ENCODE results near the gene MPO.
A peak's percentile ranks its signal among the peaks of the same experiment; 100 is the strongest.

The MPO gene

DNA sequence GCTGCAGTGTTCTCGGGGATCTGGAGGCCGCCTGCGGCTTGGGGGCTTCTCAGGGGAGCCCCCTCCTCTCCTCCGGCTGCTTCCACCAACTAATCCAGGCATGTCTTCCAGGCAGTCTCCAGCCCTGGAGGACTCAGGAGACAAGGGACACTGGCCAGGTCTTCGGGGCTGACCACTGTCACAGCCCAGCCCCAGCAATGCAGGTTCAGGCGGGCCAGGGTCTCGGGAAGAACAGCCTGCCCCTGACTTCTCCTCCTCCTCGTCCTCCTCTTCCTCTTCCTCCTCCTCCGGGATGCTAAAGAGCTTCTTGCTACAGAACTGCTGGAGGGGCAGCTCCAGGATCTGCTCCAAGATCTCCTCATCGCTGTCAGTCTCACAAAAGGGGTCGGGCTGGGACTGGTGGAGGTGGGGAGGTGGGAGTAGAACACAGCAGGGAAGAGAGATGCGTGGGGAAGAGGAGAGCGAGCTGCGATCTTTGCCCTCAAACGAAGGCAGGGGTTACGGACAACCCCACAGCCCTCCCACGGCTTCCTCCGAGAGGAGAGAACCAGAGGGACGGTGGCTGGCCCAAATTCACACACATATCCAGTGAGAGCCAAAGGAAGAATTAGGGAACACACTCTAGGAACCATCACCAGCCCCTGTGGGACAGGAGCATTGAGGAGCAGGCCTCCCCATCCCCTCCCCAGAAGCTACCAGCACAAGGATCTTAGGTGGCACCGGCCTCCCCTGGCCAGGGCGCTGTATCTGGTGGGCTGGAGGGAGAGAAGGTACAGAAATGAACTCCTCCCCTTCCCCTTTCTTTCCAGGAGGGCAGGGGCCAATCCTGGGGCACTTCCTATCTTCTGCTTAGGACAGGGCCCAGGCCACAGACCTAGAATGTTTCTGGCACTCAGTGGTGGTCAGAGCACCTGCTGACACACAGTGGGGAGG is 28.5 kb upstream of the MPO start:
- DNase-seq (ENCODE audit: low read depth), result no peak
- H3K4me3 ChIP-seq (ENCODE audit: low read length), result no peak overlapping the region
- TF ChIP-seq, protein P1, sequence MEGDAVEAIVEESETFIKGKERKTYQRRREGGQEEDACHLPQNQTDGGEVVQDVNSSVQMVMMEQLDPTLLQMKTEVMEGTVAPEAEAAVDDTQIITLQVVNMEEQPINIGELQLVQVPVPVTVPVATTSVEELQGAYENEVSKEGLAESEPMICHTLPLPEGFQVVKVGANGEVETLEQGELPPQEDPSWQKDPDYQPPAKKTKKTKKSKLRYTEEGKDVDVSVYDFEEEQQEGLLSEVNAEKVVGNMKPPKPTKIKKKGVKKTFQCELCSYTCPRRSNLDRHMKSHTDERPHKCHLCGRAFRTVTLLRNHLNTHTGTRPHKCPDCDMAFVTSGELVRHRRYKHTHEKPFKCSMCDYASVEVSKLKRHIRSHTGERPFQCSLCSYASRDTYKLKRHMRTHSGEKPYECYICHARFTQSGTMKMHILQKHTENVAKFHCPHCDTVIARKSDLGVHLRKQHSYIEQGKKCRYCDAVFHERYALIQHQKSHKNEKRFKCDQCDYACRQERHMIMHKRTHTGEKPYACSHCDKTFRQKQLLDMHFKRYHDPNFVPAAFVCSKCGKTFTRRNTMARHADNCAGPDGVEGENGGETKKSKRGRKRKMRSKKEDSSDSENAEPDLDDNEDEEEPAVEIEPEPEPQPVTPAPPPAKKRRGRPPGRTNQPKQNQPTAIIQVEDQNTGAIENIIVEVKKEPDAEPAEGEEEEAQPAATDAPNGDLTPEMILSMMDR (conservative IDR thresholded peaks at IDR 0.05; ENCODE audit: low read depth, low read length), result no peak

DNA sequence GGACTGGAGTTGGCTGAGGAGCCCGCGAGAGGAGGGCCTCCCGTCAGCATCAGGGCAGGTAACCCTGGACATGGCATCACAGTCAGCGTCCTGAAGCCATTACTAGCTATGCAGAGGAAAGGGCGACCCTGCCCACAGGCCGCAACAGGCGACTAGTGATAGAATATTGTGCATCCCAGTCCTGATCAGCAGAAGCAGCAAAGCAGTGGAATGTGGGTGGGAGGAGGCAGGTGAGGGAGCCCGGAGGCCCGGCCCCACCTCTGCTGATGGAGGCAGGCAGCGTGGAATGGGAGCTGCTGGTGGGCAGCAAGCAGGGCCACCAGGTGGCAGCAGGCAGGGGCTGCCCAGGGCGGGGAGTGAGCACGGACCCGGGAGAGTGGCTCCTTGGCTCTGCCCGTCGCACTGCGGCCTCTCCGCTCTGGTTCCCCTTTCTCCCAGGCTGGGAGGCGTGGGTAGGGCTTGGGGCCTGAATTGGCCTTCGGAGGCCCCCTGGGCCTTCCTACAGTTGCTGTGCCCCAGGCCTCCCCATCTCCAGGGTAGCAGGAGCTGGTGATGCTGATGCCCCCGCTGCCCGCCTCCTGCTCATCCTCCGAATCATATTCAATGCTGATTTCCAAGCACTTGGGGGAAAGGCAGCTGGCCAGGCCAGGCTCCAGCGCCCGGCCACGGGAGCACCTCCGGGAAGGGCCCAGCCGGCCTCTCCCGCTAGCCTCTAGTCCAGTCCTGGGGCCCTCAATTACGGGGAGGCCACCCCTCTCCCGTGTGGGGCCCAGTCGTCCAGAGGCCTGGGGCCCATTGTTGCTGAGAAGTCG is 27.6 kb upstream of the MPO start:
- H3K4me3 ChIP-seq (ENCODE audit: low read length), result no peak overlapping the region
- TF ChIP-seq, protein P1 (conservative IDR thresholded peaks at IDR 0.05; ENCODE audit: low read depth, low read length), result peak; percentile 54
- no peak for DNase-seq (ENCODE audit: low read depth)

DNA sequence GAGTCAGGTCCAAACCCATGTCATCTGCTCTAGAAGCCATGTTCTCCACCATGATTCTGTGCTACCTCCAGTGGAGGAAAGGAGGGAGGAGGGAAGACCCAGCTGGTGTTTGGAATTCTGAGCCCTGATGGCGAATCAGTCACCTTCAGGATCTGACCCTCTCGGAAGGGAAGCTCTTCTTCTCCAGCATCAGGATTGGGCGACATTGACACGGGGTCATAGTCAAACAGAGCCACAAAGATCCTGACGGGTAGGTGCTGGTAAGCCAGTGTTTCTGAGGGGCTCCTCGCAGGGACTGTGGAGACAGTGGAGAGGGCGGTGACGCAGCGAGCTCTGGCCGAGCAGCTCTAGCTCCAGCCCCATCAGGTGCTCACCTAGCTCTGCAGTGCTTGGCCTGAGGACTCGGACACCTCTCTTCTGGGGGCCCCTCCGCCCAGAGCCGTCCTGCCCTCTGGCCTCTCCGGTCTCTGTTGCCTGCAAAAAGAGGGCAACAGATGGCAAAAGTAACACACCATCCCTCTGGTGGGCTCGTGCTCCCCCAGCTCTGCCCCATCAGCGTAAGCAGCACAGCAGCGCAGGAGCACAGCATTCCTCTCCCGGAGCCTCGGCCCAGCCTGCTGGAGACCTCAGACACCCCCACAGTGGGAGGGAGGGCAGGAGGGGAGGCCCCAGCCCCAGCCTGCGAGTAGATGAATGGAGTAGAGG is 26.9 kb upstream of the MPO start:
- TF ChIP-seq, protein P1 (conservative IDR thresholded peaks at IDR 0.05; ENCODE audit: low read depth, low read length), result no peak

DNA sequence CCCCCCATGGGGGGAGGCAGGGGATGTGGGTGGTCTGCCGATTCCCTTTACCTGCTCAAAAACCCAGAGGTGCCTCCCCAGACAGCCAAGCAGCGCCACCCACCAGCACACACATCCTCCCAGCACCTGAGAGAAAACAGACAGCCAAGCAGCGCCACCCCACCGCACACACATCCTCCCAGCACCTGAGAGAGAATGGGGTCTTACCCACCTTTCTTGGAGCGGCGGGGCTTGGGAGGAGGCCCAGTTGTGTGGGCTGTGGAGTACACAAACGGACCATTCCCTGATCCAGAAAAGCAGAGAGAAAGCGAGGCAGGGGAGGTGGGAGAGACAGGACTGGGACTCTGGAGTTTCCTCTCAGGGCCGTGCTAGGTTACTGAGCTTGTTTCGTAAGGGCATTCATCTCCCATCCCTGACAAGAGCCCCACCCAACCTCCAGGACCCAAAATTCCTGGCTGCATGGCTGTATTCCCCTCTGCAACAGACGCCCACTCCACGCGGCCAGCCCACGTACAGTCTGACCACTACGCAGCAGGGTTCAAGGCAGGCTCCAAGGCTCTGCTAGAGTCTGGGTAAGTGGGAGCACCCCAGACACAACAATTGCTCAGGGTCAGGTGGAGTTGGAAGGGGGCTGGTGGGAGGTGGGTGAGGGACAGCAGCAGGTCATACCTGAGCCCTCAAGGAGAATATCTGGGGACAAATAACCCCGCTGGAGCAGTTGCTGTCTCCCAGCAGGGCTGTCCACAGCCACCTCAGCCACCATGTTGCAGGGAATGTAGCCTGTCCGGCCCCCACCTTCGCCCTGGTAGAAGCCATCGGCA is 25.6 kb upstream of the MPO start:
- no peak overlapping the region for H3K4me3 ChIP-seq (ENCODE audit: low read length)
- TF ChIP-seq, protein P1 (conservative IDR thresholded peaks at IDR 0.05; ENCODE audit: low read depth, low read length), result no peak
- DNase-seq (ENCODE audit: low read depth), result no peak

More for the DNA sequence above, 26.9 kb upstream of the MPO start:
- no peak for DNase-seq (ENCODE audit: low read depth)
- H3K4me3 ChIP-seq (ENCODE audit: low read length), result no peak overlapping the region

DNA sequence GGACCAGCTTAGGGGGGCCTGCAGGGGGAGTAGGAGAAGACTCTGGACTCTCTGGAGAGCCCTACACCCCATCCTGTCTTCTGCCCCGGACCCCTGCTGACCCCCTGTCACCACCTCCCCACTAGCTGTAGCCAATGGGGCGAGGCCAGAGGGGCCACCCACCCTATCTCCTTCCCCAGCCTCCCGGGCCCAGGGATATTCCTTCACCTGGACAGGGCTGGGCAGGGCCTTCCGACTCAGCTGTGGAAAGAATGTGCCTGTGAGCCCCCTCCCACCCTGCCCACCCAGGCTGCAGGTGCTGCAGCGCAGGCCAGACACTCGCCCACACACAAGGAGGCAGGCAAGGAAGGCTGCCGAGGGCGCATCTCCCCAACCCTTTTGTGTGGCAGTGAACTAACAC is 24.9 kb upstream of the MPO start:
- no peak for DNase-seq (ENCODE audit: low read depth)
- TF ChIP-seq, protein P1 (conservative IDR thresholded peaks at IDR 0.05; ENCODE audit: low read depth, low read length), result no peak
- no peak overlapping the region for H3K4me3 ChIP-seq (ENCODE audit: low read length)
